Calu3 (cell line): ENCODE results near the gene SYMPK. TPM values are rescaled to one million over a fixed set of nuclear protein-coding genes. Genes with fewer than 3 reads are reported as not detected.

ENCODE experiments used
- BruUV-seq: library from RNA; stranded (reverse); fragments of 400-500 nt; replicated peaks from 2 replicates; lab custom pipeline; 2021; lab: Mats Ljungman, UMichigan
- CTCF ChIA-PET: fragments of 300-600 bp; sonication (Branson Sonifier 250); formaldehyde crosslinking; loops from one replicate; lab custom pipeline; 2022; ENCODE audit warnings: antibody characterized with exemption; lab: Charles Lee
- DNase-seq: peaks from one replicate; pipeline ENCODE4 v3.0.0; 2022
- H3K27ac Mint-ChIP-seq: one replicate; pipeline ENCODE4 v1.8.0; 2022; ENCODE audit warnings: mixed read lengths; ENCODE audit not compliant: unreplicated experiment
- H3K27me3 Mint-ChIP-seq: one replicate; pipeline ENCODE4 v1.8.0; 2022; ENCODE audit warnings: mixed read lengths; ENCODE audit not compliant: unreplicated experiment
- H3K36me3 Mint-ChIP-seq: one replicate; pipeline ENCODE4 v1.8.0; 2022; ENCODE audit warnings: mild to moderate bottlenecking, moderate library complexity, mixed read lengths; ENCODE audit not compliant: insufficient read depth, unreplicated experiment
- H3K4me1 Mint-ChIP-seq: one replicate; pipeline ENCODE4 v1.8.0; 2022; ENCODE audit warnings: mild to moderate bottlenecking, low read depth, mixed read lengths; ENCODE audit not compliant: unreplicated experiment
- H3K4me3 Mint-ChIP-seq: one replicate; pipeline ENCODE4 v1.8.0; 2022; ENCODE audit warnings: mild to moderate bottlenecking, low read depth, moderate library complexity, mixed read lengths; ENCODE audit not compliant: unreplicated experiment
- H3K9me3 Mint-ChIP-seq: one replicate; pipeline ENCODE4 v1.8.0; 2022; ENCODE audit warnings: low read depth, mixed read lengths; ENCODE audit not compliant: unreplicated experiment
- CTCF ChIP-seq: fragments of 200-600 bp; IDR thresholded peaks from one replicate; pipeline ENCODE4 v1.8.0; 2022; ENCODE audit warnings: antibody characterized with exemption; ENCODE audit not compliant: unreplicated experiment
- intact Hi-C: fragments of 100-400 bp; cut with micrococcal nuclease; formaldehyde crosslinking; loops from one replicate; pipeline ENCODE4 v1.10.0; 2022; ENCODE audit not compliant: unreplicated experiment
- total RNA-seq: library from RNA; stranded (reverse); gene quantifications from 2 replicates; pipeline ENCODE4 v1.2.3, GENCODE V29; 2022

The SYMPK gene
- total RNA-seq, 1 experiment from 2014 or later = 130 TPM

GRCh38 chr19:45825917-45826893, 36.7 kb downstream of the SYMPK start:
- H3K4me3 Mint-ChIP-seq = no peak overlapping the region
- H3K4me1 Mint-ChIP-seq = no peaks in the 10 kb centered on the region
- H3K27ac Mint-ChIP-seq = no peak overlapping the region
- CTCF ChIA-PET = interaction anchor here (1.0 kb wide), 1 partner anchor 9 kb away, joined by 7 read pairs; no protein-coding TSS in a partner anchor
- DNase-seq = no peak
- peaks cover 72% of the 10 kb centered on the region for H3K36me3 Mint-ChIP-seq
- TF ChIP-seq CTCF = no peak
- BruUV-seq = no TSS peak
- no peaks in the 10 kb centered on the region for H3K27me3 Mint-ChIP-seq
- no peaks in the 10 kb centered on the region for H3K9me3 Mint-ChIP-seq
- intact Hi-C loops = no loop called here

- Mint-ChIP-seq H3K4me3 (no peak overlapping the region), H3K9me3 (no peaks in the 10 kb centered on the region), H3K4me1 (no peaks in the 10 kb centered on the region), H3K27me3 (no peaks in the 10 kb centered on the region), H3K36me3 (peaks cover 70% of the 10 kb centered on the region), H3K27ac (no peak overlapping the region)
- BruUV-seq = no TSS peak
- CTCF ChIA-PET = no interaction called here
- DNase-seq = no peak
- intact Hi-C loops = no loop called here
- no peak for TF ChIP-seq CTCF
Observed at GRCh38 chr19:45825263-45825605, 37.7 kb downstream of the SYMPK start.

DNA sequence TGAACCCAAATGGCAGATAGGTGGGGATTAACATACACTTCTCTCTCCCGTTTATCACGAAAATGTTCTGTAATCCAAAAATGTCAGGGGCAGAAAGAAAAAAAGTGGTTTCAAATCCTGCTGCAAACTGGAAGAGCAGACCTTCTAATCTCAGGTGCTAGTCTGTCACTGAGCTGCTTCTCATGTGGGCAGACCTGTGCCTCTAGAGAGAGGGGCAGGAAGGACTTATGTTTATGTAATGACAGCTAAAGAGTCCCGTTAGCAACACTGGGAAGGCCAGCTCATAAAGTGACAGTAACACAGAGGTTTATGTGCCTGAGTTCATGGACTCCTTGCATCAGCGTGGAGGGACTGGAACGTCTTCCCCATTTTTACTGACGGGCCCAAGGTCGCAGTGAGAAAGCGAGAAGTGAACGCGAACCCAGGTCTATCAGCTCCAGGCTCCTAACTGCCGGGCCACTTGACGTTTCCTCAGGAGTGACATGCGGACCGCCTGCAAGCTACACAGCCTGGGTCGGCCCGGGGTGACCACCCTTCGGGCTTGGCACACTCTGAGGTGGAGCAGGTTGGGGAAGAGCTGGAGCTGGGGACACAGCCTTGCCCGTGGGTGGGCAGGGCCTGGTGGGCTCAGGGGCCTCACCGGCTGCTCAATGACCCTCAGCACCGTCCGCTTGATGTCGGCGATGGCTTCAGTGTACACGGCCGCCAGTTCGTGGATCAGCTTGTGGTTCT, 38.2 kb downstream of the SYMPK start:
- no peaks in the 10 kb centered on the region for H3K4me1 Mint-ChIP-seq
- BruUV-seq = no TSS peak
- H3K4me3 Mint-ChIP-seq = no peak overlapping the region
- TF ChIP-seq CTCF = no peak
- intact Hi-C loops = no loop called here
- peak overlapping the region; percentile 26 for H3K27ac Mint-ChIP-seq
- H3K36me3 Mint-ChIP-seq = peaks cover 68% of the 10 kb centered on the region
- CTCF ChIA-PET = interaction anchor here (1.1 kb wide), 1 partner anchor 94 kb away, joined by 3 read pairs; the partner anchor contains the start of gene FBXO46
- H3K9me3 Mint-ChIP-seq = no peaks in the 10 kb centered on the region
- no peak for DNase-seq
- no peaks in the 10 kb centered on the region for H3K27me3 Mint-ChIP-seq

- Mint-ChIP-seq H3K27ac (peak overlapping the region; percentile 26), H3K36me3 (peaks cover 68% of the 10 kb centered on the region), H3K9me3 (no peaks in the 10 kb centered on the region), H3K4me3 (no peak overlapping the region), H3K4me1 (no peaks in the 10 kb centered on the region), H3K27me3 (no peaks in the 10 kb centered on the region)
- BruUV-seq = no TSS peak
- CTCF ChIA-PET = interaction anchor here (0.7 to 1.1 kb wide), 2 partner anchors 61 to 93 kb away, joined by 3 read pairs; partner anchors contain the start of gene FBXO46
- DNase-seq = no peak
- no peak for TF ChIP-seq CTCF
- intact Hi-C loops = no loop called here
Observed at GRCh38 chr19:45824041-45824471, 38.9 kb downstream of the SYMPK start.
